SJCRH30 (cell line): Measurements from ENCODE around the gene MTARC1. TPM values are rescaled to one million over a fixed set of nuclear protein-coding genes. Genes with fewer than 3 reads are reported as not detected.

Experiments
- DNase-seq, 2 experiments: peaks; one replicate each; pipeline ENCODE4 v3.0.0-alpha.2; 2015 to 2020
- H3K27ac ChIP-seq: fragments of 250-450 bp; sonication (Bioruptor Pico); 2 replicates; pipeline ENCODE4 v1.5.1; 2020; ENCODE audit warnings: mild to moderate bottlenecking, moderate library complexity
- H3K27me3 ChIP-seq: fragments of 250-450 bp; sonication (Bioruptor Pico); 2 replicates; pipeline ENCODE4 v1.5.1; 2020; ENCODE audit warnings: mild to moderate bottlenecking, moderate library complexity
- H3K36me3 ChIP-seq: fragments of 250-450 bp; sonication (Bioruptor Pico); 2 replicates; pipeline ENCODE4 v1.5.1; 2020; ENCODE audit warnings: mild to moderate bottlenecking, moderate library complexity
- H3K4me1 ChIP-seq: fragments of 250-450 bp; sonication (Bioruptor Pico); 2 replicates; pipeline ENCODE4 v1.5.1; 2020; ENCODE audit warnings: mild to moderate bottlenecking, moderate library complexity
- H3K4me3 ChIP-seq: fragments of 250-450 bp; sonication (Bioruptor Pico); 2 replicates; pipeline ENCODE4 v1.5.1; 2020; ENCODE audit warnings: mild to moderate bottlenecking, moderate library complexity
- H3K9me3 ChIP-seq: fragments of 250-450 bp; sonication (Bioruptor Pico); replicated peaks from 2 replicates; pipeline ENCODE4 v1.5.1; 2020; ENCODE audit warnings: mild to moderate bottlenecking, moderate library complexity
- total RNA-seq: library from RNA; depleted of rRNA; stranded (reverse); fragments of >200 nt; shearing (Covaris generic); gene quantifications from 2 replicates; pipeline ENCODE4 v1.2.3, GENCODE V29; 2014

The MTARC1 gene
- total RNA-seq, 1 experiment from 2014 or later = 1.6 TPM

DNA sequence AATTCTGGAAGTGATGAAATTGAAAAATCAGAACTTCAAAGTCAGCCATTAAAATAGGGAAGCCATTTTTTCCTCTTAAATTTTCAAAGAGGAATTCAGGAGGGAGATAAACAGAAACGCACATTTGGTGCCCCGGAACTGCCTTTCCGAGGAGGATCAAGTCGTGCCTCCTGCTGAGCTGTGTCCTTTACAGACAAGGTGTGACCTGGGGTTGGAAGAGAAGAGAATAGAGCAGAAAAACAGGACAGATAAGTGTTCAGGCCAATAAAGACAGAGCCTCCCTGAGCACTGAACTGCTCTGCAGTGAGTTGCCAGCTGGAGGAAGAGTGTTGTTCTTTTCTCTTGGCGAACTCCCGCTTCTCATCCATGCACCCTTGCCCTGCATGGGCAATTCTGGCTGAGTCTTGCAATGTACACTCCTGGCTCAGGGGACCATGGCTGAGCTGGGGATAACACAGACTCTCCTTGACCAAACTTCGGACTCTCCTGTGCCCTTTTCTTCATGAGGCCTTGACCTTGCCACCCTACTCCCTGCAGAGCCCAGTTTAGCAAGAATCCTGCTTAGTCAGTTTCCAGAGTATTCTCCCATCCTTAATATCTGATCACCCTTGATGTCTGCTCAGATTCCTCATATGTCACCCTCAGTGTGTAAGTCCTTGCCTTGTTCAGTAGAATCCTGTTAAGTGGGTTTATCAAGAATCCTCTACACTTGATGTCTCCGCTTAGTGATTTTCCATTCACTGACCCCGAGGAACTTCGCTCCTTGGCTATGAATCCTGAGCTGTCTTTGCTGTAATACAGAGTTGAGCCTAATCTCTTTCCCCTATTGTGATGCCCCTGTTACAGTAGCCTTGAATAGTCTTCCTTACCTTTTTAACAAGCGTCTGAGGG is 1.3 kb upstream of the MTARC1 start:
- Histone ChIP-seq H3K36me3 (no peaks in the 10 kb centered on the region), H3K27me3 (no peaks in the 10 kb centered on the region), H3K4me1 (no peaks in the 10 kb centered on the region), H3K9me3 (no peaks in the 10 kb centered on the region; the same call in 1 of the 2 replicates), H3K4me3 (no peak overlapping the region; the same call in 1 of the 2 replicates), H3K27ac (no peak overlapping the region)
- no peak for DNase-seq

- H3K27ac ChIP-seq = peak overlapping the region; percentile 27; the same call in 1 of the 2 replicates
- H3K4me3 ChIP-seq = peak overlapping the region; percentile 50
- no peaks in the 10 kb centered on the region for H3K4me1 ChIP-seq
- H3K27me3 ChIP-seq = no peaks in the 10 kb centered on the region
- no peaks in the 10 kb centered on the region; the same call in 1 of the 2 replicates for H3K9me3 ChIP-seq
- no peaks in the 10 kb centered on the region for H3K36me3 ChIP-seq
- no peak for DNase-seq
Measured at GRCh38 chr1:220786057-220786336, 716 bp upstream of the MTARC1 start.

DNA sequence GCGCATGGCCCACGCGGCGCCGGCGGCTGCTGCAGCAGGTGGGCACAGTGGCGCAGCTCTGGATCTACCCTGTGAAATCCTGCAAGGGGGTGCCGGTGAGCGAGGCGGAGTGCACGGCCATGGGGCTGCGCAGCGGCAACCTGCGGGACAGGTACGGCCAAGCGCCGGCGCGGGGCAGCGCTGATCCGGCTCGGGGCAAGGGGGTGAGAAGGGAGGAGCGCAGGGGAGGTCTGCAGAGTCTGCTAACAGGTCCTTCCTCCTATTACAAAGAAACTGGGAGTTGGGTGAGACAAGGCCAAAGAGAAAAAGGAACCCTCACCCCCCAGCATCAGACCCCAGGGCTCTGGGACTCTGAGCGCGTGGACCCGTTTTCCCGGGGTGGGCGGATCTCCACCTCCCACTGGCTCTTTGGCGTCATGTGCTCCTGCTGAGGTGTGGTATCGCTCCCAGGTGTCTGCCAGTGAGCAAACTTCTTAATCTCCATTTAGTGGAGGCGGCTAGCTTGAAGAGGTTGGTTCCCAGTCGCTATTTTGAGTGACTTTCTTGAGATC is 431 bp downstream of the MTARC1 start:
- no peak for DNase-seq

GRCh38 chr1:220788900-220789299 is 2.2 kb downstream of the MTARC1 start:
- H3K9me3 ChIP-seq = no peaks in the 10 kb centered on the region; the same call in 1 of the 2 replicates
- H3K4me1 ChIP-seq = no peaks in the 10 kb centered on the region
- no peaks in the 10 kb centered on the region for H3K27me3 ChIP-seq
- no peaks in the 10 kb centered on the region for H3K36me3 ChIP-seq
- no peak overlapping the region for H3K27ac ChIP-seq
- no peak for DNase-seq
- no peak overlapping the region for H3K4me3 ChIP-seq

More for the DNA sequence above, 431 bp downstream of the MTARC1 start:
- Histone ChIP-seq H3K9me3 (no peaks in the 10 kb centered on the region; the same call in 1 of the 2 replicates), H3K27me3 (no peaks in the 10 kb centered on the region), H3K4me3 (peak overlapping the region; percentile 50), H3K36me3 (no peaks in the 10 kb centered on the region), H3K27ac (no peak overlapping the region), H3K4me1 (no peaks in the 10 kb centered on the region)

DNA sequence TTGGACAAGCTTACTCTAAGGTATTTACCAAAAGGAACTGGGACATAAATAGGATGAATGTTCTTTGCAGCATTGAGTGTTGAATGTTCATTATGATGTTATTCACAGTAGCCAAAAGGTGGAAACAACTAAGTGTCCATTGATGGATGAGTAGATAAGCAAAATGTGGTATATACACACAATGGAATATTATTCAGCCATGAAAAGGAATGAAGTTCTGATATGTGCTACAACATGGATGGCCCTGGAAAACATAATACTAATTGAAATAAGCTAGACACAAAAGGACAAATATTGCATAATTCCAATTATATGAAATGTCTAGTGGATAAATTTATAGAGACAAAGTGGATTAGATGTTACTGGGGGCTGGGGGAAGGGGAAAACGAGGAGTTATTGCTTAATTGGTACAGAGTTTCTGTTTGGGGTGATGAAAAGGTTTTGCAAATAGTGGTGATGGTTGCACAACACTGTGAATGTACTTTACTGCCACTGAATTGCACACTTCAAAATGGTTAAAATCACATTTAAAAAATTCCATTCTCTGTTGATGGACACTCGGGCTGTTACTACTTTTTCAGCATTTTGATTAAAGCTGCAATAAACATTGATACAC is 2.9 kb downstream of the MTARC1 start:
- Histone ChIP-seq H3K9me3 (no peaks in the 10 kb centered on the region; the same call in 1 of the 2 replicates), H3K36me3 (no peaks in the 10 kb centered on the region), H3K4me3 (no peak overlapping the region), H3K27ac (no peak overlapping the region), H3K27me3 (no peaks in the 10 kb centered on the region), H3K4me1 (no peaks in the 10 kb centered on the region)
- no peak for DNase-seq

DNA sequence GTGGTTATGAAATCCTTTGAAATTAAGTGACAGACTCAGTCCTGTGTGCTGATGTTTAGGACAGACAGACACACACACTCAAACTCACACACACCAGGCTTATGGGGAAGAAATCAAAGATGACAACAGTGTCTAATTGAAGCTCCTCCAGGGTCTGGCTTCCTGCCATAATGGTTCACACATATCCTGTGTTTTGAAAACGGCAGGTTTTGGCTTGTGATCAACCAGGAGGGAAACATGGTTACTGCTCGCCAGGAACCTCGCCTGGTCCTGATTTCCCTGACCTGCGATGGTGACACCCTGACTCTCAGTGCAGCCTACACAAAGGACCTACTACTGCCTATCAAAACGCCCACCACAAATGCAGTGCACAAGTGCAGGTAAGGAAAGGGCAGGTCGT is 4.6 kb downstream of the MTARC1 start:
- DNase-seq = no peak
- Histone ChIP-seq H3K27ac (no peak overlapping the region), H3K4me1 (no peaks in the 10 kb centered on the region), H3K27me3 (no peaks in the 10 kb centered on the region), H3K4me3 (no peak overlapping the region), H3K9me3 (no peaks in the 10 kb centered on the region; the same call in 1 of the 2 replicates), H3K36me3 (no peaks in the 10 kb centered on the region)

DNA sequence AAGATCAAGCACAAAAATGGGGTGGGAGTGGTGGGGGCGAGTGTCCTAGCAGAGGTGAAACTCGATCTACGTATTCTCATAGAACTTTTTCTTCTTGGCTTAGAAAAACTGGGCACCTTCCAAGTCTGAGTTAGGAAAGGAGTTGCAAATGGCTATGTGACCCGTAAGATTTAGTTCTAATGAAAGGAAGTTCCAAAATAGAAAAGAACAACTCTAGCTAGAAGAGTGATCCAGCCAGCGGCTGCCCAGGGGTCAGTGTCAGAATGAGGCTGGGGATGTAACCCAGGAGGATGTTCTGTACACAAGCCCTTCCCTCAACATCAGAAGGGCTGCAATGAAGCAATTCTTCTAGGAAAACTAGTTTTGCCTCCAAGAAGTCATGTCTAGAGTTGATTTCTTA is 5.2 kb downstream of the MTARC1 start:
- Histone ChIP-seq H3K27me3 (no peaks in the 10 kb centered on the region), H3K27ac (no peak overlapping the region), H3K36me3 (no peaks in the 10 kb centered on the region), H3K9me3 (no peaks in the 10 kb centered on the region; the same call in 1 of the 2 replicates), H3K4me1 (no peaks in the 10 kb centered on the region), H3K4me3 (no peak overlapping the region)
- no peak for DNase-seq

DNA sequence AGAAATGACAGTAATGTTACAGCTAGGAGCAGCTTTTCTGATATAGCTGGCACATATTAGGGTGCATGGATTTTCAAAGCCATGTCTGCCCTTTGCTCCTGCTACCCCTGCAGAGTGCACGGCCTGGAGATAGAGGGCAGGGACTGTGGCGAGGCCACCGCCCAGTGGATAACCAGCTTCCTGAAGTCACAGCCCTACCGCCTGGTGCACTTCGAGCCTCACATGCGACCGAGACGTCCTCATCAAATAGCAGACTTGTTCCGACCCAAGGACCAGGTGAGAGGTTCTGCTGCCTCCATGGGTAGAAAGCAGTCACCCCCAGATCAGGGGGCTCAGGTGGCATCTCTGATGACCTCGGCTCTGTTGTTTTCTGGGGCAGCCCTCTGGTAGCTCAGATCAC is 9.8 kb downstream of the MTARC1 start:
- Histone ChIP-seq H3K4me3 (no peak overlapping the region), H3K36me3 (no peaks in the 10 kb centered on the region), H3K27ac (no peak overlapping the region), H3K9me3 (no peaks in the 10 kb centered on the region), H3K4me1 (no peaks in the 10 kb centered on the region), H3K27me3 (no peaks in the 10 kb centered on the region)
- no peak for DNase-seq

DNA sequence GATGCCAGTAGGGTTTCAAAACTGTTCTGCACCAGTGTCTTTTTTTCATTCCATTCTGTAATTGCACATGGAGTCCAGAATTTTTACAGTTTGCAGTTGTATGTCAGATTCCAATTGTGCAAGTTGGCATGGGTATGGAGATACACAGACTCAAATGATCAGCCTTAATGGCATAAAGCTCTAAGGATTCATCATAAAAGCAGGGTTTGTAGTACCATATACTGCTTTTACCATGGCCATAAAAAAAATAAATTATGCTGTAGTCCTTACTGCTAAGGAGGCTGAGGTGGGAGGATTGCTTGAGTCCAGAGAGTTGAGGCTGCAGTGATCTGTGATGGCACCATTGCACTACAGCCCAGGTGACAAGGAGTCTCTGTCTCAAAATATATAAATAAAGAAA is 10.3 kb downstream of the MTARC1 start:
- Histone ChIP-seq H3K4me3 (no peak overlapping the region), H3K27me3 (no peaks in the 10 kb centered on the region), H3K4me1 (no peaks in the 10 kb centered on the region), H3K9me3 (no peaks in the 10 kb centered on the region), H3K27ac (no peak overlapping the region), H3K36me3 (no peaks in the 10 kb centered on the region)
- DNase-seq = no peak

DNA sequence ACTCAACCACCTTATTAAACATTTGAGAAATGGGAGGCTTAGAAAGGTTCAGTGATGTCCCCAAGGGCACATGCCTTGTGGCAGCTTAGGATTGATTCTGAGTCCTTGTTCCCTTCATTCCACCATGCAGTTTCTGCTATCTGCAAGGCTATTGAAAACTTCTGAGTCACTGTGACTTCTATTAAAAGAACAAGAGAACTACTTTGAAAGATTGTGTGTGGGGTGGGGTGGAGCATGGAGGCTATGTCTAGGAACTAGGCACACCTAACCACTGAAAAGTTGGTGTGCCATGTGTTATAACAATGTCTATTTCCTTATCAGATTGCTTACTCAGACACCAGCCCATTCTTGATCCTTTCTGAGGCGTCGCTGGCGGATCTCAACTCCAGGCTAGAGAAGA is 10.8 kb downstream of the MTARC1 start:
- Histone ChIP-seq H3K36me3 (no peaks in the 10 kb centered on the region), H3K4me3 (no peak overlapping the region), H3K27ac (no peak overlapping the region), H3K9me3 (no peaks in the 10 kb centered on the region), H3K27me3 (no peaks in the 10 kb centered on the region), H3K4me1 (no peaks in the 10 kb centered on the region)
- no peak for DNase-seq

GRCh38 chr1:220798338-220798737 is 11.6 kb downstream of the MTARC1 start:
- H3K4me1 ChIP-seq = no peaks in the 10 kb centered on the region
- no peak overlapping the region for H3K27ac ChIP-seq
- no peaks in the 10 kb centered on the region for H3K27me3 ChIP-seq
- no peaks in the 10 kb centered on the region for H3K9me3 ChIP-seq
- no peaks in the 10 kb centered on the region for H3K36me3 ChIP-seq
- no peak overlapping the region for H3K4me3 ChIP-seq
- DNase-seq = no peak

DNA sequence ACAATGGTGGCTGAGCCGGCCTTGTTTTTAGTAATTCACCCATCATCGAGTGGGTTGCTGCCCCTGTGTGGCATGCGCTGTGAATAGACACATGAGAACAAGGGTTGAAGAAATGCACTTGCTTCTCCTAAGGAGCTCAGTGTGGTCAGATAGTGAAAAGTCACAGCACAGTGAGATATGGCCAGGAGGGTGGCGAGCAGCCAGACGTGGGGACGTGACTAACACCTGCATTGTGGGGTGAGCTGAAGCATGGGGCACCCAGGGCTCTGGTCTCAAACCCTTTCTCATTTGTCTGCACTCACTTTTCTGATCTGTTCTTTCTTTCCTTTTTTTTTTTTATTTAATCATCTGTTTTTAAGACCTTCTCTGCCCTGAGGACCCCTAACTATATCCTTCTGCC is 13.5 kb downstream of the MTARC1 start:
- no peak for DNase-seq
- H3K27me3 ChIP-seq = no peaks in the 10 kb centered on the region
- no peaks in the 10 kb centered on the region for H3K4me1 ChIP-seq
- no peak overlapping the region for H3K27ac ChIP-seq
- no peaks in the 10 kb centered on the region for H3K36me3 ChIP-seq
- no peak overlapping the region for H3K4me3 ChIP-seq
- H3K9me3 ChIP-seq = no peaks in the 10 kb centered on the region

GRCh38 chr1:220803401-220804201 is 16.9 kb downstream of the MTARC1 start:
- Histone ChIP-seq H3K9me3 (no peaks in the 10 kb centered on the region), H3K27me3 (no peaks in the 10 kb centered on the region), H3K36me3 (no peaks in the 10 kb centered on the region), H3K4me3 (peak overlapping the region; percentile 3; the same call in 1 of the 2 replicates), H3K27ac (no peak overlapping the region), H3K4me1 (no peaks in the 10 kb centered on the region)
- DNase-seq = peak in 1 of 2 experiments; percentile 72

- Histone ChIP-seq H3K9me3 (no peaks in the 10 kb centered on the region), H3K4me3 (peak overlapping the region; percentile 3; the same call in 1 of the 2 replicates), H3K36me3 (no peaks in the 10 kb centered on the region), H3K4me1 (peaks cover 2% of the 10 kb centered on the region; the same call in 1 of the 2 replicates), H3K27ac (no peak overlapping the region), H3K27me3 (no peaks in the 10 kb centered on the region)
- DNase-seq = no peak
Measured at GRCh38 chr1:220804202-220804586, 17.5 kb downstream of the MTARC1 start.
